ENCODE measurements around the gene RHOD. TPM values are rescaled to one million over a fixed set of nuclear protein-coding genes. Genes with fewer than 3 reads are reported as not detected.
A peak's percentile ranks its signal among the peaks of the same experiment; 100 is the strongest.

The RHOD gene
- total RNA-seq, 3 donors from 2014 or later: 27.2 to 30.5 (median 28.1) TPM

- no peaks in the 10 kb centered on the region for H3K9me3 ChIP-seq
Measured at GRCh38 chr11:67098799-67099429, 42.3 kb downstream of the RHOD start.

DNA sequence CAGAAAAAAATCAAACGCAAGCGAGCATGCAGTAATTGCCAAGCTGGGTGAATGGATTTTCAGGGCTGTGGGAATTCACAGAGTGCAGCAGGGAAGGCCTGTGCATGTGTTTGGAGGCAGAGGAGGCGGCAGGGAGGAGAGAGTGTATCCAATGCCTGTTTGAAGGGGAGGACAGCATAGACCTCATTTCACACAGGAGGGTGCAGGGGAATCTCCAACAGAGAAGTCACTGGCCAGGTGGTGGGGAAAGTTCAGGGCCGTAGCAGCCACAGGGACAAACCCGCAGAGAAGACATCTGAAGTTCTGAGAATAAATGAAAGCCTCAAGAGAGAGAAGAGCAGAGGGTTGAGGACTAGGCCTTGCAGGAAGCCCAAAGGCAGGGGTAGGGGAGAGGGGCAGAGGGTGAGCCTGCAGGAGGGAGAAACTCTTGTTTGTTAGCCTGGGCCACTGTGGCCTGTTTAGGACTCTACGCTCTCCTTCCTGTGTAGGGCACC lies 43.2 kb downstream of the RHOD start:
- no peak overlapping the region for H3K4me3 ChIP-seq
- intact Hi-C loops (cut with DNase I; ENCODE audit: low total_unique reads): no loop called here
- H3K27ac ChIP-seq: peak overlapping the region in 1 of 2 donors; percentile 25
- no peaks in the 10 kb centered on the region for H3K36me3 ChIP-seq
- no peaks in the 10 kb centered on the region for H3K4me1 ChIP-seq
- H3K27me3 ChIP-seq: no peaks in the 10 kb centered on the region
- DNase-seq (ENCODE audit: low spot score in 2 of 2): no peak
- TF ChIP-seq, protein P1, sequence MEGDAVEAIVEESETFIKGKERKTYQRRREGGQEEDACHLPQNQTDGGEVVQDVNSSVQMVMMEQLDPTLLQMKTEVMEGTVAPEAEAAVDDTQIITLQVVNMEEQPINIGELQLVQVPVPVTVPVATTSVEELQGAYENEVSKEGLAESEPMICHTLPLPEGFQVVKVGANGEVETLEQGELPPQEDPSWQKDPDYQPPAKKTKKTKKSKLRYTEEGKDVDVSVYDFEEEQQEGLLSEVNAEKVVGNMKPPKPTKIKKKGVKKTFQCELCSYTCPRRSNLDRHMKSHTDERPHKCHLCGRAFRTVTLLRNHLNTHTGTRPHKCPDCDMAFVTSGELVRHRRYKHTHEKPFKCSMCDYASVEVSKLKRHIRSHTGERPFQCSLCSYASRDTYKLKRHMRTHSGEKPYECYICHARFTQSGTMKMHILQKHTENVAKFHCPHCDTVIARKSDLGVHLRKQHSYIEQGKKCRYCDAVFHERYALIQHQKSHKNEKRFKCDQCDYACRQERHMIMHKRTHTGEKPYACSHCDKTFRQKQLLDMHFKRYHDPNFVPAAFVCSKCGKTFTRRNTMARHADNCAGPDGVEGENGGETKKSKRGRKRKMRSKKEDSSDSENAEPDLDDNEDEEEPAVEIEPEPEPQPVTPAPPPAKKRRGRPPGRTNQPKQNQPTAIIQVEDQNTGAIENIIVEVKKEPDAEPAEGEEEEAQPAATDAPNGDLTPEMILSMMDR (IDR thresholded peaks at IDR 0.05): no peak
- TF ChIP-seq POLR2A (IDR thresholded peaks at IDR 0.05) (no peak), POLR2AphosphoS5 (IDR thresholded peaks at IDR 0.05) (no peak)
- no peaks in the 10 kb centered on the region for H3K9me3 ChIP-seq

More at GRCh38 chr11:67098799-67099429, 42.3 kb downstream of the RHOD start:
- no peak for TF ChIP-seq POLR2A (IDR thresholded peaks at IDR 0.05)
- TF ChIP-seq, protein P1 (IDR thresholded peaks at IDR 0.05): no peak
- TF ChIP-seq POLR2AphosphoS5 (IDR thresholded peaks at IDR 0.05): no peak
- no peak overlapping the region for H3K27ac ChIP-seq
- intact Hi-C loops (cut with DNase I; ENCODE audit: low total_unique reads): no loop called here
- no peaks in the 10 kb centered on the region for H3K36me3 ChIP-seq
- no peaks in the 10 kb centered on the region for H3K4me1 ChIP-seq
- H3K4me3 ChIP-seq: no peak overlapping the region
- DNase-seq (ENCODE audit: low spot score in 2 of 2): no peak
- H3K27me3 ChIP-seq: no peaks in the 10 kb centered on the region

DNA sequence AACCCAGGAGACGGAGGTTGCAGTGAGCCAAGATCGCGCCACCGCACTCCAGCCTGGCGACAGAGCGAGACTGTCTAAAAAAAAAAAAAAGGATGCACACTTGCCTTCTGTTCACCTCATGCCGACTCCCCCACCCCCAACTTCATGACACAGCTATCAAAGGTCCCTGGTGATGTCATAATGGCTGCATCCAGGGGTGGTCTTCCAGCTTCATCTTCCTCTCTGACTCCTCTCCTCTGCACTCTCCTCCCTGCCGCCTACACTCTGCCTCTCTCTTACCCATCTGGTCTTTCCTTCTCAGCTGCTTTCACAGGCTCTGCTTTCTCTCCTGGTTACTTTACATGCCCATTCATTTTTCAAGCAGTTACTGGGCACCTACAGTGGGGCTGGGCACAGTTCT lies 46.0 kb downstream of the RHOD start:
- Histone ChIP-seq H3K36me3 (no peaks in the 10 kb centered on the region), H3K9me3 (no peaks in the 10 kb centered on the region), H3K4me3 (no peak overlapping the region), H3K27ac (no peak overlapping the region), H3K4me1 (no peaks in the 10 kb centered on the region), H3K27me3 (no peaks in the 10 kb centered on the region)
- TF ChIP-seq, protein P1 (IDR thresholded peaks at IDR 0.05): no peak
- TF ChIP-seq POLR2AphosphoS5 (IDR thresholded peaks at IDR 0.05) (no peak), POLR2A (IDR thresholded peaks at IDR 0.05) (no peak)
- no peak for DNase-seq (ENCODE audit: low spot score in 2 of 2)
- intact Hi-C loops (cut with DNase I; ENCODE audit: low total_unique reads): no loop called here

GRCh38 chr11:67105964-67106363 lies 49.3 kb downstream of the RHOD start:
- H3K4me1 ChIP-seq: peaks cover 0 to 5% of the 10 kb centered on the region in 2 donors
- no peak for DNase-seq (ENCODE audit: low spot score in 2 of 2)
- no peaks in the 10 kb centered on the region for H3K36me3 ChIP-seq
- intact Hi-C loops (cut with DNase I; ENCODE audit: low total_unique reads): no loop called here
- H3K27me3 ChIP-seq: no peaks in the 10 kb centered on the region
- no peak overlapping the region for H3K4me3 ChIP-seq
- H3K9me3 ChIP-seq: no peaks in the 10 kb centered on the region
- no peak overlapping the region for H3K27ac ChIP-seq
- no peak for TF ChIP-seq POLR2AphosphoS5 (IDR thresholded peaks at IDR 0.05)
- no peak for TF ChIP-seq POLR2A (IDR thresholded peaks at IDR 0.05)
- TF ChIP-seq, protein P1 (IDR thresholded peaks at IDR 0.05): no peak

DNA sequence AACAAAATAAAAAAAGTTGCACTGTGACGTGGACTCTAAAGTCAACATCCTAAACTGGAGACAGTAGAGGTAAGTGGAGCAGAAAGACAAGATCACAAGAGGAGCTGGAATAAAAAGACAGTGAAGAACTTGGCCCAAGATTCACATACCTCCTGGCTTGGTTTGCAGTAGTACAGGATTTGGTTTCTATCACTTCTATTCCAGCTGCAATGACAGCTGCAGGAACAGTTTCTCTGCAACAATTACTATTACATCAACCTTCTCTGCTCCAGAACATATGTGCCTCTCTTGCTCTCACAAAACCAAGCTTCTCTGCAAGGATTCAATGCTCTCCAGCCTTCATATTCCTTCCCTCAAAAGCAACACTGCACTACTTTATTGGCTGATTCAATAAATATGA lies 54.6 kb downstream of the RHOD start:
- Histone ChIP-seq H3K4me3 (no peak overlapping the region), H3K4me1 (peaks cover 0 to 6% of the 10 kb centered on the region in 2 donors), H3K36me3 (no peaks in the 10 kb centered on the region), H3K9me3 (no peaks in the 10 kb centered on the region), H3K27ac (peak overlapping the region in 1 of 2 donors; percentile 29), H3K27me3 (no peaks in the 10 kb centered on the region)
- TF ChIP-seq POLR2AphosphoS5 (IDR thresholded peaks at IDR 0.05) (no peak), POLR2A (IDR thresholded peaks at IDR 0.05) (no peak)
- TF ChIP-seq, protein P1 (IDR thresholded peaks at IDR 0.05): no peak
- DNase-seq (ENCODE audit: low spot score in 2 of 2): no peak
- intact Hi-C loops (cut with DNase I; ENCODE audit: low total_unique reads): no loop called here
